GM21423 (cell line): ENCODE measurements around the gene KCNAB3.

Source experiments
- ATAC-seq: cut with Tn5 transposase; IDR thresholded peaks from one replicate; pipeline ENCODE4 v1.9.1; 2021; ENCODE audit warnings: mild to moderate bottlenecking, moderate library complexity; ENCODE audit not compliant: unreplicated experiment

The KCNAB3 gene

DNA sequence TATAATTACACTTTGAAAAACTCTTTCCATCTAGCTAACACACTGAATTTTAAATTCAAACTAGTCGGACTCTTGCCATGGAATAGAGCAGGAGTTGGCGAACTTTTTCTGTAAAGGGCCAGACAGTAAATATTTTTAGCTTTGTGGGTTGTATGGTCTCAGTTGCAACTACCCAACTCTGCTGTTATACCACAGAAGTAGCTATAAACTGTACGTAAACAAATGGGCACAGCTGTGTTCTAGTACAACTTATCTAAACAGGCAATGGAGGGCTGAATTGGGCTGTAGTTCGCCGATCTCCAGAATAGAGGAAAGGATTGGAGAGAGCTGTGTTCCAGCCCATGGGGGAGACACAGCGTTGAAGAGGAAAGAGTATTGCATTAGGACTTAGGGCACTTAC lies 11.1 kb upstream of the KCNAB3 start:
- ATAC-seq, result no peak

GRCh38 chr17:7940034-7940433 lies 10.4 kb upstream of the KCNAB3 start:
- no peak for ATAC-seq

DNA sequence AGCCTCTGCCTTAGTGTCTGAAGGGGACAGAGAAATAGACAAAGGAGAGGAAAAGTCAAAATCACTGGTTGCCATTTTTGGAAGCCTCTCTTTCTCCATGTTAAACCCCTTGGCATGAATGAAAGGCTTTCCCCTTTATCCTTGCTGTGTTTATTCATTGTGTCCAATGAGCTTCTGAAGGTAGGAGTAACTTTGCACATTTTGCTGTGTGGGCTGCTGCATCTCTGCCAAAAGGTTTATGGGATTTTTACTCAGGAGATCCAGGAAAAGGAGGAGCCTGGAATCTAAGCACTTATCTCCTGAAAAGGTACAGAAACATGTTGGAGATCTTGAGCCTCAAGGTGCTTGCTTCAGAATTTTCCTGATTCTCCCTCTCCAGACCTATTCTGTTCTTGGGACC lies 6.2 kb upstream of the KCNAB3 start:
- ATAC-seq, result no peak

DNA sequence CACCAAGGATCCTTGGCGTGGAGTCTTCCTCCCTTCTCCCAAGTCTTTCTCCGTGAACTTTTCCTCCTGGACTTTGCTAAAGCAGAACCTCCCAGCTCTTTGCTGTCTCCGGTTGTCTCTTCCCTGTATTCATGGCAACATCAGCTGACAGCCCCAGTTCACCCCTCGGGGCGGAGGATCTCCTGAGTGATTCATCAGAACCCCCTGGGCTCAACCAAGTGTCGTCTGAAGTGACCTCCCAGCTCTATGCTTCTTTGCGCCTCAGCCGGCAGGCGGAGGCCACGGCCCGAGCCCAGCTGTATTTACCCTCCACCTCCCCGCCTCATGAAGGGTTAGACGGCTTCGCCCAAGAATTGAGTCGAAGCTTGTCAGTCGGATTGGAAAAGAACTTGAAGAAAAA lies 3.3 kb upstream of the KCNAB3 start:
- ATAC-seq, result no peak

- peak; percentile 1 for ATAC-seq
Observed at GRCh38 chr17:7932483-7932891, 2.8 kb upstream of the KCNAB3 start.

- ATAC-seq, result peak; percentile 94
Observed at GRCh38 chr17:7931709-7932482, 2.2 kb upstream of the KCNAB3 start, which contains the start of the genes CNTROB and TRAPPC1. Gene CNTROB (plus strand): TSS chr17:7932206. CDS start chr17:7933080, 874 bp downstream. Gene TRAPPC1 (minus strand): TSS chr17:7931946. CDS start chr17:7931829, 117 bp downstream.

DNA sequence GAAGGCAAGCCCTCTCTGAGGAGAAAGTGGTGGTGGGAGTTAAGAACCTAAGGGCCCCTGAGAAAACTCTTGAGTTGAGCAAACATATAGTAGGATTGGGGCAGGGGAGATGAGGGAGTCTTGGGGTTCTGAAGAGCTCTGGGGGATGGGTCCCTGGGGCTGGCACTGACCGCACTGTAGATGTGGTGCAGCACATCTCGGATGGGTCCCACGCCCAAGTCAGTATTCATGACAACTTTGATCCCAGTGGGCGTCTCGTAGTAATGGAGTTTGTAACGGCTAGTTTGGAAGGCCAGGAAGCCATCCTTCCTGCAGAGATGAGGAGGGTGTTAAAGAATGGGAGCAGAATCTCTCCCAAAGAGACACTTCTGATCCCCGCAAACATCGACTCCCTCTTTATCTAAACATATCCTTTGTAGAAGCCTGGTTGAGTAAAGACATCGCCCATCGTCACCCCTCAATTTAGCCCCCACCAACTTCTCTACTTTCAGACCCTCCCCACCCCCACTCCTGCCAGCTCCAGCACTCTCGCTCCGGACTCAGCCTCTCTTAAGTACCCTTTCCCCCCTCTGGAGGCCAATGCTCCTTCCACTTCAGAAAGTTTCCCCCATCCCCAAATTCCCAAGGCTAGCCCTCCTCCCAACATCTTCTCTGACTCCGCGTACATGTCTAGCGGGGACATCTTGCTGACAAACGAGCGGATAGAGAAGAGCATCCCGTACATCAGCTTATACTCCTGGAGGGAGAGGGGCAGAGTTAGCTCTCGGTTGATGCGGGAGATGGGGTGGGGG lies 1.4 kb upstream of the KCNAB3 start:
- no peak for ATAC-seq

DNA sequence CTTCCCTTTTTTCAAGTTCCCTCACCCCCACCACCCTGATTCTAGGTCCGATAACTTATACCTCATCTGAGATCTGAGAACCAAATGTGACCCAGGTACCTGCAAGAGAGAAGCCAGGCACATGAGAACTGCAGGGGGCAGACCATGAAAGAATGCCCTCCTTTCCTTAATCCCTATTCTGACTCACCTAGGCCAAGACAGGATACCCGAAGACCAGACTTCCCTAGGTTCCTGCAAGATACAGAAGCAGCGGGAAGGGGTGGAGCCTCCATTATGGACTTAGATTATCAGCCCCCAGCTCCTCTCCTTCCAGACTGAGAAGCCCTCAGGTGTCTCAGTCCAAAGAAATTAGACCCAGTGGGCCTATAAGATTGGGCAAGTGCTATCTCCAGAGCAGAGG lies 2.1 kb downstream of the KCNAB3 start:
- ATAC-seq, result no peak

GRCh38 chr17:7922845-7923628 lies 6.6 kb downstream of the KCNAB3 start:
- ATAC-seq, result no peak

DNA sequence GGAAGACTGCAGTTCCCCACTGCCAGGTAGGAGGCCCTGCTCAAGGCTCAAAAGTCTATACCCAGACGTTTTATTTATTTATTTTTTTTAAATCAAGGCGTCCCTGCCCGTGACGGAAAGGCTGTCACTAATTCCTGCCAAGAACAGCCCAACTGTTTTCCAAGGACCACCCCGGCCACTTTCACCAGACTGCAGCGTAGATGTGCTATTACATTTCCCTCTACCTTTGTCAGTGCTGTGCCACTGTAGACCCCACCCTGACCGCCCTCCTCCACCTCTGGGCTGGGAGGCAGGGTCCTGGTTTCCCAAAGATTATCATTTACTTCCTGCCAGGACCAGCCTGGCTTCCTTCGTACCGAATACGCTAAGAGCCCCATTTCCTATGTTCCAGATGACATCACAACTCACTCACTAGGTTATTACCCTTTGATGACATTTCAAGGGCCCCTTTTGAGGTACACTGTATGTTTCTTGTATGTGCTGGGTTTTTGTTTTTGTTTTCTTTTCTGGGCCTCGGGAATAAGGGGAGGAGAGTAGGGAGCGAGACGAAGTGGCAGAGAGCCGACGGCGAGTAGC lies 7.3 kb downstream of the KCNAB3 start:
- ATAC-seq, result no peak

- no peak for ATAC-seq
Observed at GRCh38 chr17:7916808-7917207, 12.8 kb downstream of the KCNAB3 start.

- ATAC-seq, result peak; percentile 5
Observed at GRCh38 chr17:7916385-7916682, 13.3 kb downstream of the KCNAB3 start.

DNA sequence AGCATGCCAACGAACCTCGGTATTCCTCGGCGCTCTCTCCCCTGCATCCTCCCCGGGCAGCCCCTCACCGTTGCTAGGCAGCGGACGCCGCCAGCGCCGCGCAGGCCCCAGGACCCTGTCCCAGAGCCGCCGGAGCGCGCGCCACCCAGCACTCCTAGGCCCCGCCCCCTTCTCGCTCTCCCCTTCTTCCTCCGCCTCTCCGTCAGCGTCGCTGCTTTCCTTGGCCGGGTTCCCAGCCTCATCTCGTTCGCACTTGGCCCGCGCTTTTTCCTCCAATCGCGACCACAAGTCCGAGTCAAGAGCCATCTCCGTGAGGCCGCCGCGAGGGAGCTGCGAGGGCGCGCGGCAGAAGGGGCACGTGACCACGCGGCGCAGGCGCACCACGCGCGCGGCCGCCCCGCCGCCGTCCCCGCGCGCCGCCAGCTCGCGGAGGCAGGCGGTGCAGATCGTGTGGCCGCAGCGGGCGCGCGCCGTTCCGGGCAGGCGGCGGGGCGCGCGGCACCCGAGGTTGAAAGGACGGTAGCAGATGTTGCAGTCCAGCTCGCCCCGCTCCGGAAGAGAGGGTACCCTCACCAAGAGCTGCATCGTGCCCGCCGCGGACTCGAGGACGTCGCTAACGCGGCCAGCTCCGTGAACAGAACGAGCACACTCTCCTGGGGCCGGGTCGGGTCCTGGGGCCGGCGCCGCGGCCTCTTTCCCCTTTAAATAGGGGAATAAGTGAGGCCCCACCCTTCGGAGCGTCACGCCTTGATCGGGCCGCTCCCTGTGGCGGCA lies 13.9 kb downstream of the KCNAB3 start, which contains the start of gene RNF227:
TSS of gene RNF227 (minus strand) at position 679 of the 774 bp plus-strand sequence. CDS start at position 585, 94 bp downstream.
- peak; percentile 65 for ATAC-seq

GRCh38 chr17:7915179-7915610 lies 14.5 kb downstream of the KCNAB3 start:
- ATAC-seq, result no peak

DNA sequence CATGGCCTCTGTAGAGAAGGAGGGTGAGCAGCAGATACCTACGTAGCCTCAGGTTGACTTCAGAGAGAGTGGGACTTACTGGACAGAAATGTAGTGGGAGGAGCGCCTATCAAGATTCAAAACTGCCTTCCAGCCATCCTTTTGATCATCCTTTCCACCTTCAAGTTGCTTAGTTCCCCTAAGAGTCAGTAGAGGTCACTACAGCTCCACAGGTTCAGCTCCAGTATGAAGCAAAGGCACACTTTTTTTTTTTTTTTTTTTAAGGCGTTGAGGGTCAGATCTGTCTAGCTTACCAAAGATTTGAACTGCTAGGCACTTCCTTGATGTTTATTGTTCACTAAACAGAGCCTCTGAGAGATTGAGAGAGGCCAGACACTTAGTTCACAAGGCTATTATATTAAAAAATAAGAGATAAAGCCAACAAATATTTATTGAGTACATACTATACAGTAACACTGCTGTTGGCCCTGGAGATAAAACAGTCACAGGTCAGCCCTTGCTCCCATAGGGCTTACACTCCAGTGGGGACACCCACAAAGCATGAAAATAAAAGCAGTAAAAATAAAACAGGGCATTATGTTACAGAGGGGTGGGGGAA lies 16.6 kb downstream of the KCNAB3 start:
- no peak for ATAC-seq

GRCh38 chr17:7911116-7911515 lies 18.5 kb downstream of the KCNAB3 start:
- no peak for ATAC-seq

DNA sequence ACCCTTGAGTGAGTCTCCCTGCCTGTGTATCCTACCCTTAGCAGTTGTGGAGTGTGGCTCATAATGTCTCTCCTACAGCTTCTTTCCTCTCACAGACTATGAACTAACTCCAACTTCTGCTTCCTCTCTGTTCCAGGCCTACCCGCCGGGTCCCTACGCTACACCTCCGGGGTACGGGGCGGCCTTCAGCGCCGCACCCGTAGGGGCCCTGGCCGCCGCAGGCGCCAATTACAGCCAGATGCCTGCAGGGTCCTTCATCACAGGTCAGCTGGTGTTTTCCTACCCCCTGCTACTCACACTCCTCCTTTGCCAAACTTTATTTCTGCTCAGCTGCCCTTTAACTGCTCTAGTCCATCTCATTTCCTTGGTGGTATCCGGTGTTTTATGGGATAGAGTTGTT lies 18.9 kb downstream of the KCNAB3 start:
- no peak for ATAC-seq

GRCh38 chr17:7910281-7910680 lies 19.4 kb downstream of the KCNAB3 start:
- ATAC-seq, result no peak

DNA sequence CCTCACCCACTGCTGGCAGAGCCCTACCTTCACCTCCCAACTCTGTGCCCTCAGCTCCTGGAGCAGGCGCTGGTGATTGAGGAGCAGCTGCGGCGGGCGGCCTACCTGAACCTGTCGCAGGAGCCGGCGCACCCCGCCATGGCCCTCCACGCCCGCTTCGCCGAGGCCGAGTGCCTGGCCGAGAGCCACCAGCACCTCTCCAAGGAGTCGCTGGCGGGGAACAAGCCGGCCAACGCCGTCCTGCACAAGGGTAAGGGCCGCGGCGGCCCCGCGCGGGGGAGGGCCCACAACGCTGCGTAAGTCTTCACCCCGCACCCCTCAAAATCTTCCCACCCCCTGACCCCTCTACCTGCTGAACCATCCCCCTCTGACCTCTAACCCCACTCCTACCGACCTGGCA lies 20.6 kb downstream of the KCNAB3 start:
- ATAC-seq, result no peak
